C4-2B (cell line): ENCODE measurements around the gene SOD2.

ENCODE experiments used
- ZFX ChIP-seq: fragments of 450-650 bp; IDR thresholded peaks from 2 replicates; pipeline ENCODE4 v1.6.1; 2017
- TF ChIP-seq, protein P1 (sequence below): fragments of 450-650 bp; conservative IDR thresholded peaks from 2 replicates; pipeline ENCODE4 v1.5.1; 2017; ENCODE audit warnings: mild to moderate bottlenecking

GRCh38 chr6:159689001-159689400 is 4.0 kb downstream of the SOD2 start:
- TF ChIP-seq, protein P1, sequence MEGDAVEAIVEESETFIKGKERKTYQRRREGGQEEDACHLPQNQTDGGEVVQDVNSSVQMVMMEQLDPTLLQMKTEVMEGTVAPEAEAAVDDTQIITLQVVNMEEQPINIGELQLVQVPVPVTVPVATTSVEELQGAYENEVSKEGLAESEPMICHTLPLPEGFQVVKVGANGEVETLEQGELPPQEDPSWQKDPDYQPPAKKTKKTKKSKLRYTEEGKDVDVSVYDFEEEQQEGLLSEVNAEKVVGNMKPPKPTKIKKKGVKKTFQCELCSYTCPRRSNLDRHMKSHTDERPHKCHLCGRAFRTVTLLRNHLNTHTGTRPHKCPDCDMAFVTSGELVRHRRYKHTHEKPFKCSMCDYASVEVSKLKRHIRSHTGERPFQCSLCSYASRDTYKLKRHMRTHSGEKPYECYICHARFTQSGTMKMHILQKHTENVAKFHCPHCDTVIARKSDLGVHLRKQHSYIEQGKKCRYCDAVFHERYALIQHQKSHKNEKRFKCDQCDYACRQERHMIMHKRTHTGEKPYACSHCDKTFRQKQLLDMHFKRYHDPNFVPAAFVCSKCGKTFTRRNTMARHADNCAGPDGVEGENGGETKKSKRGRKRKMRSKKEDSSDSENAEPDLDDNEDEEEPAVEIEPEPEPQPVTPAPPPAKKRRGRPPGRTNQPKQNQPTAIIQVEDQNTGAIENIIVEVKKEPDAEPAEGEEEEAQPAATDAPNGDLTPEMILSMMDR, result no peak
- no peak for TF ChIP-seq ZFX
